HG03460 (cell line): ENCODE data around the gene PPIP5K2.
"Not testable (repeated sequence)": the region's sequence is repeated elsewhere in the genome, so short reads cannot be mapped to it uniquely, and the experiment has no call there.

Experiments
- ATAC-seq: cut with Tn5 transposase; IDR thresholded peaks from one replicate; pipeline ENCODE4 v1.9.1; 2021; ENCODE audit not compliant: unreplicated experiment

The PPIP5K2 gene

DNA sequence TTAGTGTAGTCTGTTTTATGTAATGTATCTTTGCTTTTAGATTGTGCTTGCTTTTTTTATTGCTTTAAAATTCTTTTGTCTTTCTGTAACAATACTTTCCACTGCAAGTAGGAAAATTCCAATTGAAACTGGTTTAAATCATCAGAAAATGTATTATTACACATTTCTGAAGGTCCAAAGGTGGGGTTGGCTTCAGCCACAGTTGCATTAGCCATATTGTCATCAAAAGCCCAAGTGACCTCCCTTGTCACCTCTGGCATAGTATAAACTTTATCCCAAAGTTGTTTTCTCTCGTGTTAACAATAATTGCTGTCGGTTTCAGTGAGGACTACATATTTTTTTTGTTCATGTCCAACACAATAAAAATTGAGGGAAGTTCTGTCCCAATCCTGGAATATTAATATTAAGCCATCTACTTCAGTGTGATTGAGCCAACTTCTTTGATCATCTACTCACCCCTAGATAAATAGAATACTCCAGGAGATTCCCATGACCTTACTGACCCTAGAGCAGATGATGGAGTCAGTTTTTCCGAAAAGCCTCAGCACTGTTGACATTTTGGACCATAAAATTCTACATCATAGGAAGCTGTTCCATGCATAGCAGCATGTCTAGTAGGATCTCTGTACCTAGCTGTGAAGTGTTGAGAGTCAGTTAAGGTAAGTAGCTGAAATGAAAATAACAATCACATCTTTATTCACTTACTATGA lies 86.0 kb downstream of the PPIP5K2 start:
- no peak for ATAC-seq

DNA sequence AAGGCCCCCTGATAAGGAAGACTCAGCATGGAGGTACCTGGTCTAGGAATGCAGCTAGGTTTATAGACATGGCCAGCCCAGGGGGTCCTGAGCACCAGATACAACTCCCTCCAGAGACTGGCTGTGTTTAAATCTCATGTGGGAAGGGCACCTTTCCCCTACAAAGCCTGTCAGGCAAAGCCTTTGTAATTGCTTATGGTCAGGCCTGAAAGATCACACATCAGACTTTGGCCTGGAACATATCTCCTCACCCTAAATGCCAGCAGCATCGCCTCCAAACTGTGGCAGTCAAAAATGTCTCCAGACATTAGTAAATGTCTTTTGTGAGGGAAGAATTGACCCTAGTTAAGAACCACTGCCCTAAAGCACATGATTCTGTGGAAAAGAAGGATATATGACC lies 86.9 kb downstream of the PPIP5K2 start:
- ATAC-seq: no peak

- ATAC-seq: no peak
Measured at GRCh38 chr5:103207653-103208052, 87.6 kb downstream of the PPIP5K2 start.

DNA sequence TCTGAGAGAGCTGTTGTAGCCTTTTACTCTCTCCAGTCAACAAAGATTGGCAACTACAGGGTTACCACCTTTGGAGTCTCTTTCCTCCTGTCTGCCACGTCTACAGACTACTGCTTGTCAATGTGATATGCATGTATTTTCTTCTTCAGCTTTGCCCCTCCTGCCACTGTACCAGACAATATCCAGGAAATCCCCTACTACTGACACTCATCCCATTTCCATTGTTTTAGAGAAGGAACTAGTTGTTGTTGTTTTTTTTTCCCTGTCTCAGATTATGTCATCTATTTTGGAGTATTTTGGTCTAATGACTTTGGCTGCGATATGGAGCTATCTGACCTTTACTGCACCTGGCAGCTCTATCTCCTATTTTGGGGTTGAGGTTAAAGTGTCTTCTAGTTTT lies 88.4 kb downstream of the PPIP5K2 start:
- ATAC-seq: no peak

DNA sequence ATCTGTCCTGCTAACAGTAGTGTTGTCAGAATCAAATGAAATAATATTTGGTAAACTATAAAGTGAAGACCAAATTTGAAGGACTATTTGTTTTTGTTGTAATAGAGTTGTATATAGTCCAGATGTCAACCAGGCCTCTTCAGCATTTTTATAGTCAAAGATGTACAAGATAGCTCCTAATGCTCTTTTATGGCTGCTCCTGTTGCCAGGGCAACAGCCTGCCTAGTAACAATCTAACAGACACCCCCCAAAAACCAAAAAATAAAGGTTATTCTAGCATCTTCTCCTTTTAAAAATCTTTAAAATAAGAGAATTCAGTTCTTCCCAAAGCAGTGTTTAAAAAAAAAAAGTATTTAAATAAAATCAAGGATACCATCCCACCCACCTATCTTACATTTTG lies 89.0 kb downstream of the PPIP5K2 start:
- ATAC-seq: no peak

DNA sequence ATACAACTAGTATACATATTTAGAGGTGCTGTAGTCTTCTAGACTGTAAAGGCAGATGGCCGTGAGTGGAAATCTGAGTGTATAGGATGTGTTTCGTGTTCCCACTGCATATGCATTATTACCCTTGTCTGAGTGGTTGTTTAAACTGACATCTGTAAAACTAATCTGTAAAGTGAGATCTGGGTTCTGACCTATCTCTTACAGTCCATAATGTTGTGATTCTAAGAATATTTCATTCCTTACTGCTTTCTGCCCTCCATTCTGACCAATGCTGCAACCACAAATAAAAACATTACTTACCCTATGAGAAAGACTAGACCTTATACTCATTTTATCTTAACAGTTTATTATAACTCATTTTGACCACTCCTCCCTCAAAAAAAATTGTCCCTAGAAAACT lies 90.9 kb downstream of the PPIP5K2 start:
- ATAC-seq: no peak

DNA sequence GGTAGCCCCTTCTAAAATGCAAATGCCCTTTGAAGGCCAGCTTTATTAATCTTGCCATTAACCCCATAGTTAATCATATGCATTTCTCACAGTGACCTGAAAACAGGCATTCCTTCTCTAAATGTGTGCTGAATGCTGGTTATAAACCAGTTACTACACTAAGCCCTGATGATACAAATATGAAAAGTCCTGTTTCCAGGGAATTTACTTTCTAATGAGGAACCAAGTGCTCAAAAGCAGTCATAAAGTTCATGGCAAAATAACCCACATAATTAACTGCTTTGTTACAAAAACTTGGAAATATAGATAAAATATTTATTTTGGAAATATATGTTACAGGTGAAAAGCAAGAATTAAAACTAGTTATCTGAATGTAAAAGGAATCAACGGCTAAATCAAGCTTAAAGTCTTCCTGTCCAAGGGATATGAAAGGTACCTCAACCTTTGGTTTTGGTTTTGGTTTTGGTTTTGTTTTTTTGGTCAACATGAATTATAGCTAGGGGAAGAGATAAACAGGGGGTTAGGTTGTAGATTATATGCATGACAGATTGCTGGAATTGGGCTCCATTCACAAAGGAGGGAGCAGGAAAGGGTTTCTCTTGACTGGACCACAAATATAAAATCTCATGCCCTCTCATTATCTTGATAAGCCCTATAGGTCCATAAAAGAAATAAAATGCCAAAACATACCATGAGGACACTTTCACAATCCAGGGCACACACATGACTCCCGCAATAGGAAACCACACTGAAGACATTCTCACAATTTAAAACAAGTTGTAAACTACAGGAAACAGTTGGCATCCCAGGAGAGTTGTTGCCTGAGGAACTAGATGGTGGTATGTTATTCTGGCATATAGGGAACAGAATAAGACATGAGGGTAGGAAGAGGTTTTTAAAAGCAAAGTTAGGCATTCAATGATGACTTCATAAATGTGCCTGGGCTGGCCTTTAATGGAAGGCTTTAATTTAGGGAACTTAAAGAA lies 91.8 kb downstream of the PPIP5K2 start:
- ATAC-seq: no peak

GRCh38 chr5:103216137-103216536 lies 96.0 kb downstream of the PPIP5K2 start:
- ATAC-seq: no peak

GRCh38 chr5:103216697-103217096 lies 96.6 kb downstream of the PPIP5K2 start:
- ATAC-seq: no peak

DNA sequence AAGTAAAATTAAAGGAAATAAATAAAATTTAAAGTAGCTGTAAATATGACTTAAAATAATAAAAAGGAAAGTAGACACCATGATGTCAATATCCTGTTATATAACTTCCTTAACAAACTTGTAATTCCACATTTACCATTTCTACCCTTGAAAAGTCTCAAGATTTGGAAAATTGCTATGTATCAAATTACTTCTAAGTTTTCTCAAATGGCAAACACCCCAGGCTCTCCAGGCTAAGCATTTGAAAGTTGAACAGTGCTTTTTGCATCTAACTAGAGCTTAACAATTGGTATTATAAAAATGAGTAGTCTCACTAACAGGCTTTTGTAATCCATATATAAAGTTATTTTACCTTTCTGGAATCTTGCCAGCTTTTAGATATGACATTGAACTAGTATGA lies 97.0 kb downstream of the PPIP5K2 start:
- ATAC-seq: no peak

GRCh38 chr5:103218164-103218563 lies 98.1 kb downstream of the PPIP5K2 start:
- no peak for ATAC-seq

DNA sequence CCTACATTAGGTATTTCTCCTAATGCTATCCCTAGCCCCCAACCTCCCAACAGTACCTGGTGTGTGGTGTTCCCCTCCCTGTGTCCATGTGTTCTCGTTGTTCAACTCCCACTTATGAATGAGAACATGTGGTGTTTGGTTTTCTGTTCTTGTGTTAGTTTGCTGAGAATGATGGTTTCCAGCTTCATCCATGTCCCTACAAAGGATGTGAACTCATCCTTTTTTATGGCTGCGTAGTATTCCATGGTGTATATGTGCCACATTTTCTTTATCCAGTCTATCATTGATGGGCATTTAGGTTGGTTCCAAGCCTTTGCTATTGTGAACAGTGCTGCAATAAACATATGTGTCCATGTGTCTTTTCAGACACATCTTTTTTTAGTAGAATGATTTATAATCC lies 99.0 kb downstream of the PPIP5K2 start:
- not testable (repeated sequence) for ATAC-seq

- no peak for ATAC-seq
Measured at GRCh38 chr5:103223031-103223955, 103.2 kb downstream of the PPIP5K2 start.

DNA sequence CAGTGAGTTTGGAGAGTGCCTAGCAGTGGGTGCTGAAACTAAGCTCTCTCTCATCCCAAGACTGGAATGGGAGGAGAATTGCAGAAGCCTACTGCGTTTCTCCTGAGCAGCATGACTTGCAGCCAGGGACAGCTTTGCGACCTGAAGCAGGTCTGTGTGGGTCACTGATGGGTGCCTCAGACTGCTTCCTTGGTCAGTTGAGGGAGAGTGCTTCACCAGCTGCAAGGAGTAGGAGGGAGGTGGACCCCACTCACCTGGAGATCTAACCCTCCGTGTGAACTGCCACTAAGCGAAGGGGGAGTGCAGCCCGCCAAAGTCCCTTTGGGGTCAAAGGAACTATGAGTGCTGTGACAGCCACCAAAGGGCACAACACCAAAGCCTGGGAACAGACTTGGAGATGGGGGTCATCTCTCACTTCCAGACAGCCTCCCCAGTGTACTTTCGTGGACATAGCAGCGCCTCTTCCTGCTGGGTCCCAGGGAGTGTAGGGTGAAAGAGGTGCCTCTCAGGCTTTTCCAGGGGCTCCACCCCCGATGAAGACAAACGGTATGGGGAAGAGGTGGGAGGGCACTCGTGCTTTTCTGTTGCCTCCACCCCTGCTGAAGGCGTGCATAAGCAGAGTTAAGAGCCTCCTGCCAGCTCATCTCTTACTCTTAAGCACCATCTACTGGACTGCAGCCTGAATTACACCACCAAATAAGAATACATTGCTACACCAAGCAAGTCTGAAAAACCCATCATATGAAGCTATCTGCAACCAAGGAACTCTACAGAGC lies 104.2 kb downstream of the PPIP5K2 start:
- peak; percentile 96 for ATAC-seq

DNA sequence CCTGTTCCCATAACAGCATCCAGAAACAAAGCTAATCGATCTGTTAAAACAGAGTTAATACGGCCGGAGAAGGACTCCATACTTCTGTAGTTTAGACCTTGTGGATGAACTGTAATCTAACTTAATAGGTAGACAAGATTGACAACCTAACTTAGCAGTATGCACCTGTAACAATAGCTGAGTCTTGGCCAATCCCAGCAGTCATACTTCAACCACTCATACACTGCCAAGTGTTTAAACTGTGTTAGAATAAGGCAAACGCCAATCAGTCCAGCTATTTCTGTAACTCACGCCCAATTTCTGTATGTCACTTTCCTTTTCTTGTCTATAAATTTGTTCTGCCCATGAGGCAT lies 104.8 kb downstream of the PPIP5K2 start:
- no peak for ATAC-seq

GRCh38 chr5:103228061-103228460 lies 108.0 kb downstream of the PPIP5K2 start:
- no peak for ATAC-seq

GRCh38 chr5:103228588-103228987 lies 108.5 kb downstream of the PPIP5K2 start:
- ATAC-seq: no peak

DNA sequence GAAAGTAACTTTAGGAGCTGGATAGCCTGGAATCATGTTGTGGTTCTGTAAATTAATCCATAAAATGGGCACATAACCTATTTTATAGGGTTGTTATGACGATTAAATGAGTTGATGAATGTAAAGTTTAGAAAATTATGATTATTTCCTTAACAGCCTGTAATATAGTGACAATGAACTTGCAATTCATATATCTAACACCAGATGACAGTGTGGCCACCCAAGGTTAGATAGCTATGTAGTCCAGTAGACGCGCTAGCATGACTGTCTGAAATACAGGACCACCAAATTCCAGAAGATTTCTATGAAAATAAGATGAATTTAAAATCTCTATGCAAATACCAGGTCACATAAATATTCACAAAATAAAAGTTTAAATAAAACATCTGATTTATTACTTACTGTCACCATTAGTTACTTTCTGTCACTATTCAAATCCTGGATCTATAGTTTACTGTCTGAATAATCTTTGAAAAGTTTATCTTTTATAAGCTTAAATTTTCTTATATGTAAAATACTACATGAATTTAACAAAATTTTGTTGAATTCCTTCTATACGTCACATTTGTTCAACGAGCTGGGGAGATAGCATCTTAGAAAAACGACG lies 112.4 kb downstream of the PPIP5K2 start:
- ATAC-seq: peak; percentile 81

GRCh38 chr5:103234239-103234975 lies 114.3 kb downstream of the PPIP5K2 start:
- ATAC-seq: no peak
